ENCODE data around the gene GABRA4.

The GABRA4 gene

GRCh38 chr4:46947541-46947940 lies 45.8 kb downstream of the GABRA4 start:
- no peaks in the 10 kb centered on the region for H3K9me2 ChIP-seq (replicated peaks; ENCODE audit: insufficient read depth, low read length)
- no peak overlapping the region for H3K4me2 ChIP-seq (ENCODE audit: low read depth, low read length)
- no peaks in the 10 kb centered on the region for H3K79me2 ChIP-seq (ENCODE audit: low read length)
- no peaks in the 10 kb centered on the region for H3K27me3 ChIP-seq (replicated peaks; ENCODE audit: insufficient read depth, low read length)
- TF ChIP-seq CTCF (IDR thresholded peaks at IDR 0.05; ENCODE audit: low read length) (no peak), EZH2phosphoT487 (IDR thresholded peaks at IDR 0.05; ENCODE audit: low read length) (no peak), EZH2 (optimal IDR thresholded peaks at IDR 0.05; ENCODE audit: low read depth, low read length) (no peak)
- H3K9me3 ChIP-seq (replicated peaks; ENCODE audit: insufficient read depth, low read length): no peaks in the 10 kb centered on the region
- no peak for DNase-seq
- H3K36me3 ChIP-seq (replicated peaks; ENCODE audit: insufficient read depth, low read length): no peaks in the 10 kb centered on the region
- H3K4me3 ChIP-seq (ENCODE audit: low read length): no peak overlapping the region
- H3K27ac ChIP-seq (ENCODE audit: low read length): no peak overlapping the region
- H2AFZ ChIP-seq (ENCODE audit: low read length): no peak overlapping the region
- H3K4me1 ChIP-seq (ENCODE audit: low read length): no peaks in the 10 kb centered on the region
- no peaks in the 10 kb centered on the region for H4K20me1 ChIP-seq (ENCODE audit: insufficient read depth, low read length)
- H3F3A ChIP-seq (ENCODE audit: insufficient read depth, low read length): no peaks in the 10 kb centered on the region
- no peak overlapping the region for H3K9ac ChIP-seq (ENCODE audit: low read length)

- Histone ChIP-seq H3K9ac (ENCODE audit: low read length) (no peak overlapping the region), H3K27me3 (replicated peaks; ENCODE audit: insufficient read depth, low read length) (no peaks in the 10 kb centered on the region), H3K4me2 (ENCODE audit: low read depth, low read length) (no peak overlapping the region), H3K36me3 (replicated peaks; ENCODE audit: insufficient read depth, low read length) (no peaks in the 10 kb centered on the region), H3K9me3 (replicated peaks; ENCODE audit: insufficient read depth, low read length) (no peaks in the 10 kb centered on the region), H3K9me2 (replicated peaks; ENCODE audit: insufficient read depth, low read length) (no peaks in the 10 kb centered on the region), H3K27ac (ENCODE audit: low read length) (no peak overlapping the region), H2AFZ (ENCODE audit: low read length) (no peak overlapping the region), H4K20me1 (ENCODE audit: insufficient read depth, low read length) (no peaks in the 10 kb centered on the region), H3K4me1 (ENCODE audit: low read length) (no peaks in the 10 kb centered on the region), H3F3A (ENCODE audit: insufficient read depth, low read length) (no peaks in the 10 kb centered on the region), H3K79me2 (ENCODE audit: low read length) (no peaks in the 10 kb centered on the region), H3K4me3 (ENCODE audit: low read length) (no peak overlapping the region)
- TF ChIP-seq CTCF (IDR thresholded peaks at IDR 0.05; ENCODE audit: low read length): no peak
- TF ChIP-seq EZH2 (optimal IDR thresholded peaks at IDR 0.05; ENCODE audit: low read depth, low read length): no peak
- no peak for TF ChIP-seq EZH2phosphoT487 (IDR thresholded peaks at IDR 0.05; ENCODE audit: low read length)
- no peak for DNase-seq
Measured at GRCh38 chr4:46946919-46947536, 46.4 kb downstream of the GABRA4 start.

- Histone ChIP-seq H3K27me3 (replicated peaks; ENCODE audit: insufficient read depth, low read length) (no peaks in the 10 kb centered on the region), H3K9me2 (replicated peaks; ENCODE audit: insufficient read depth, low read length) (no peaks in the 10 kb centered on the region), H3K27ac (ENCODE audit: low read length) (no peak overlapping the region), H3K9me3 (replicated peaks; ENCODE audit: insufficient read depth, low read length) (no peaks in the 10 kb centered on the region), H3K4me2 (ENCODE audit: low read depth, low read length) (no peak overlapping the region), H3K79me2 (ENCODE audit: low read length) (no peaks in the 10 kb centered on the region), H4K20me1 (ENCODE audit: insufficient read depth, low read length) (no peaks in the 10 kb centered on the region), H3K4me1 (ENCODE audit: low read length) (no peaks in the 10 kb centered on the region), H2AFZ (ENCODE audit: low read length) (no peak overlapping the region), H3K9ac (ENCODE audit: low read length) (no peak overlapping the region), H3K4me3 (ENCODE audit: low read length) (no peak overlapping the region), H3K36me3 (replicated peaks; ENCODE audit: insufficient read depth, low read length) (no peaks in the 10 kb centered on the region), H3F3A (ENCODE audit: insufficient read depth, low read length) (no peaks in the 10 kb centered on the region)
- no peak for TF ChIP-seq CTCF (IDR thresholded peaks at IDR 0.05; ENCODE audit: low read length)
- no peak for TF ChIP-seq EZH2phosphoT487 (IDR thresholded peaks at IDR 0.05; ENCODE audit: low read length)
- TF ChIP-seq EZH2 (optimal IDR thresholded peaks at IDR 0.05; ENCODE audit: low read depth, low read length): no peak
- DNase-seq: no peak
Measured at GRCh38 chr4:46945062-46945461, 48.3 kb downstream of the GABRA4 start.

All from MM.1S (cell line).